Activated CD4-positive, alpha-beta T cell treated with anti-CD3 and anti-CD28 coated beads, Interleukin-2, Interleukin-4, amounts not matched to agents 100 ng/mL and 50 ng/mL, durations not matched to agents 16 hours and 8 hours (primary cell): ENCODE data around the gene THOC2.
"Not testable (repeated sequence)": the region's sequence is repeated elsewhere in the genome, so short reads cannot be mapped to it uniquely, and the experiment has no call there.

Experiments
- DNase-seq: peaks from one replicate; pipeline ENCODE4 v3.0.0-alpha.2; 2020; ENCODE audit warnings: low spot score

Gene THOC2

DNA sequence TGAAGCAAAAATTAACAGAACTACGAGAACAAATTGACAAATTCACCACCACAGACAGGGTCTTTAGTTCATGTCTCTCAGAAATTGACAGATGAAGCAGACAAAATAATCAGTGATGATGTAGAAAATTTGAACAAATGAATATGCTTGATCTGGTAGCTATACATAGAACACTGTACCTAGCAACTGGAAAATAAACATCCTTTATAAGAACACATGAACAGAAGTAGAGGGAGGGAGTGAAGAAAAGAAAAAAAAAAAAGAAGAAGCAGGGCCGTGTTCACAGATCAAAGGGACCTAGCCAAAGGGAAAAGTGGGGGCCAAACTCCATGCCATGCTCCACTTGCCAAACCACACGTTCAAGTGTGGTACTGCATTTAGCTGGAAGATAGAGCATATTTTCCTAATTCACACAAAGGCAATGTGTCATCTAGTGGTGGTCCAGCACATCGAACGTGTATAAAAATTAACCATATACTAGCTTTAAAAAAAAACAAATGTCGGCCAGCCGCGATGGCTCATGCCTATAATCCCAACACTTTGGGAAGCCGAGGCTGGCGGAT, 5.6 kb upstream of the THOC2 start:
- DNase-seq = no peak

DNA sequence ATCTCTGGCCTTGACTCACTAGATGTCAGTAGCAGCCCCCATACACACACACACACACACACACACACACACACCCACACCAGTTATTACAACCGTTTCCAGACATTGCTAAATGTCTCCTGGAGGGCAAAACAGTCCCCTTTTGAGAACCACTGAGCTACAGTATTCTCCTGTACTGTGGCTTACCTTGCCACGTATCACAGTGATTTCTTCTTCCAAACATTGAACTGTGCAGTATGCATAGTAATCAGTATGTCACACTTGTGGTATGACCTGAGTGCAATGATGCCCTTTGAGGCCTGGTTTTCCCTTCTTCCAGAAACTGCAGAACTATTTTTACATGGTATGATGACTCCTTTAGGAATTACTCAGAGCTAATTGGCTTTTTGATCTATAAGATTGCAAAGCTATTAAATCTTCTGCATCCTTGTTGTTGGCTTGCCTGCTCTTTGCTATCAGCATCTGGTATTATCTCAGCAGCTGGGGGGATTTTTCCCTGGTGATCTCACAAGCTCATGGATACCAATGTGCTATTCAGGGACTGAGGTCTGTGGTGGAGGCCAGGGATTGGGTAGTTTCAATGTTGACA, 3.6 kb upstream of the THOC2 start:
- no peak for DNase-seq

DNA sequence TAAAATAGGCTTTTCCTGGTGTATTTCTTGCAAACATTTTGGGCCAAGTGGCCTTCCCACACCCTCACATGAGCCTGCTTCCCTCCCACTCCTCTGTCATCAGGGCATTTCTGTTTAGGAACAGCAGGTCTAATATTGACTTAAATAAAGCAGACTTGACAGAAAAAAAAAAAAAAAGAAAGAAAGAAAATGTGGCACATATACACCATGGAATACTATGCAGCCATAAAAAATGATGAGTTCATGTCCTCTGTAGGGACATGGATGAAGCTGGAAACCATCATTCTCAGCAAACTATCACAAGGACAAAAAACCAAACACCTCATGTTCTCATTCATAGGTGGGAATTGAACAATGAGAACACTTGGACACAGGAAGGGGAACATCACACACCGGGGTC, 2.3 kb upstream of the THOC2 start:
- DNase-seq = not testable (repeated sequence)

DNA sequence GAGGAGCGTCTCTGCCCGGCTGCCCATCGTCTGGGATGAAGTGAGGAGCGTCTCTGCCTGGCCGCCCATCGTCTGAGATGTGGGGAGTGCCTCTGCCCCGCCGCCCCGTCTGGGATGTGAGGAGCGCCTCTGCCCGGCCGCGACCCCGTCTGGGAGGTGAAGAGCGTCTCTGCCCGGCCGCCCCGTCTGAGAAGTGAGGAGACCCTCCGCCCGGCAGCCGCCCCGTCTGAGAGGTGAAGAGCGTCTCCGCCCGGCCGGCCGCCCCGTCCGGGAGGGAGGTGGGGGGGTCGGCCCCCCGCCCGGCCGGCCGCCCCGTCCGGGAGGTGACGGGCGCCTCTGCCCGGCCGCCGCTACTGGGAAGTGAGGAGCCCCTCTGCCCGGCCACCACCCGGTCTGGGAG, 1.2 kb upstream of the THOC2 start:
- not testable (repeated sequence) for DNase-seq

DNA sequence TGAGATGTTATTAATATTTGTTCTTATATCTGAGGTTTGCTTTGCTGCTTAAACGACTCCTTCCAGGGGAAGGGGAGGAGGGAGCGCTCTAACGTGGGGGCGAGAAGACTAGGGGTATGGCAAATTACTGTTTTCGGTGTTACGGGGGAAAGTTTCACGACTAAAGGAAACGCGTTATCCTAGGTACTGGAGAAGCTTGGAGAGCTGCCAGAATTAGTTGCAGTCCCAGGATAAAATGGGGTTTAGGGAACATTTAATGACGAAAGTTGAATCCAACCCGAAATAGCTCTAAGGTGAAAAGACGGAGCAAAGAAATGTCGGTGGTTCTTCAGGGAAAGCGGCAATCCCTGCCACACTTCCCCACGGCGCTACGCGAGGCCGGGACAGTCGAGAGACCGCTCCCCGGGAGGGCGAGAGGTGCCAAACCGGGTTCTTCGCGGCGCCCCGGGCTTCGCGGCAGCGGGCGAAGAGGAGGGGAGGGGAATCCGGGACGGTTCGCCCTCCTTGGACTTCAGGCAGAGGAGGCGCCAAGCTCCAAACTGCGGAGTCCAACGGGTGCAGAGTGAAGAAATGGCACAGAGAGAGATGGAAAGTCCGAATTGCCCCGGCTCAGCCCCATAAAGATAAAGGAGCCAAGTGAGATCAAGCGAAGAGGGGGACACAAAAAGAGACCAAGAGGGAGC, 724 bp downstream of the THOC2 start:
- DNase-seq = peak; percentile 1

DNA sequence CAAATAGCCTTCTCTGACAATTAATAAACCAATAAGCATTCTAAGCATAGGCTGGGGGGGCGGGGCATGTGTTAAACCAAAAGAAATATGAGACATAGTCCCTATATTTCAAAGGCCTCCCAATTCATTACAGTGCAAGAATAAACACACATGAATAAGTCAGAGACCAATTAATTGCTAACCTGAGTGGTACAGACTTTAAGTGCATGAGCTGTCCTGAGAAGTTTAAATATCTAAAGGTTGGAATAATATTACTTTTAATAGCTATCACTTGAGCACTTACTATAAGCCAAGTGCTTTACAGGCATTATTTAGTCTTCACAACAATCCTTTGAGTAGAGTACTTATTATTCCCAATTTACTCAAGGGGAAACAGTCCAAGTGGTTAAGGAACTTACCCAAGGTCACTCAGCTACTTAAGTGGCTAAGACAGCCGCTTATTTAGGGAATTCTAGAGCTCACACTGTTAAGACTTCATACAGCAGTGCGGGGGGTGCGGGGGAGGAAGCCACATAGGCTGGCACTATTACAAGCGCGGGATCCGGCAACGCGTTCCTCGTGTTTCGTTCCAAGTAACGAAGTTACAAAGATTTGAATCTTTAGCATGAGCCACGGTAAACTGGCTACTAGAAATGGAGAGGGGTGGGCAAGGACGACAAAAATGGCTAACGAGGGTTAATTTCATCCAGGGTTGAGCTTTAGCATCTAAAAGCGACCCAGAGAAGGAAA, 1.4 kb downstream of the THOC2 start:
- DNase-seq = peak; percentile 9

DNA sequence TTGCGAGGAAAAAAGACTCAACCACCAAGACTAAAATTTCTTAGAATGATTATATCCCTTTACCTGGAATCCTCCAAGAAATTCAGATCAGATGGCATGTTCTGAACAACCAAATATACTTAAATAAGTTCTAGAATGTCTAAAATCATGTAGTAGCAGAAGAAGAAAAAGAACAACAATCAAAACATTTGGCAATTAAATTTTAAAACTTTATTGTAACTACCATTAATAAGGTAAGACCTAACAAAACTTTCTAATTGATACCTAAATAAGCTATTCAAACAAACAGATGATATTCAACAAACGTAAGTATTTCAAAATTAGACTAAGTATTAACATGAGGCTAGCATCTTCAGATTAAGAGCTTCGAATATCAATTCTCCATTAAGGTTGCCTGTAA, 4.3 kb downstream of the THOC2 start:
- no peak for DNase-seq

DNA sequence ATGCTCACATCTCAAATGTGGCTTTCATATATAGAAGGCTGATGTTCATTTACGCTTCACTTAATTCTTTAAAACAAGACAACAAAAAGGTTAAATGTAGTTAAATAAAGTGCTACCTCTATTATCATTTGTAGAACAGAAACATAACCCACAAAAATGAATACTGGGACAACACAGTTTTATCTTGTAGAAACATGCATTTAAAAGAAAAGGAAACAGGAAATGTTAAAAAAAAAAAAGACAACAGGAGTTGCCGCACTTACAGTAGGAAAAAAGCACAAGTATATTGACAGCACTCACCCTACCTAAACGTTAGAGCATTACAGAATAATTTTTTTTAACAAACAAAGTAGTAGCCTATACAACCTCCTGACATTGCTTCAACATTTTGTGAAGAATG, 4.8 kb downstream of the THOC2 start:
- no peak for DNase-seq

DNA sequence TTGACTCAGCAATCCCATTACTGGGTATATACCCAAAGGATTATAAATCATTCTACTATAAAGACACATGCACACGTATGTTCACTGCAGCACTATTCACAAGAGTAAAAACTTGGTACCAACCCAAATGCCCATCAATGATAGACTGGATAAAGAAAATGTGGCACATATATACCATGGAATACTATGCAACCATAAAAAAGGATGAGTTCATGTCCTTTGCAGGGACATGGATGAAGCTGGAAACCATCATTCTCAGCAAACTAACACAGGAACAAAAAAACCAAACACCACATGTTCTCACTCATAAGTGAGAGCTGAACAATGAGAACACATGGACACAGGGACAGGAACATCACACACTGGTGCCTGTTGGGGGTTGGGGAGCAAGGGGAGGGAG, 10.7 kb downstream of the THOC2 start:
- not testable (repeated sequence) for DNase-seq

DNA sequence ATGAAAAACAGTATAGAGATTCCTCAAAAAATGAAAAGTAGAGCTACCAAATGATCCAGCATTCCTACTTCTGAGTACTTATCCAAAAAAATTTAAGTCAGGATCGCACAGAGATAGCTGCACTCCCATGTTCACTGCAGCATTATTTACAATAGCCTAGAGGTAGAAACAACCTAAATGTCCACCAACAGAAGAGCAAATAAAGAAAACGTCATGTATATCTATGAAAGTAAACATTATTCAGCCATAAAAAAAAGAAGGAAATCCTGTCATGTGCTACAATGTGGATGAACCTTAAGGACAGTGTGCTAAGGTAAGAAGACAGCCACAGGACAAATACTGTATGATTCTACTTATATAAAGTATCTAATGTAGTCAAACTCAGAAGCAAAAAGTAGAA, 12.4 kb downstream of the THOC2 start:
- no peak for DNase-seq

DNA sequence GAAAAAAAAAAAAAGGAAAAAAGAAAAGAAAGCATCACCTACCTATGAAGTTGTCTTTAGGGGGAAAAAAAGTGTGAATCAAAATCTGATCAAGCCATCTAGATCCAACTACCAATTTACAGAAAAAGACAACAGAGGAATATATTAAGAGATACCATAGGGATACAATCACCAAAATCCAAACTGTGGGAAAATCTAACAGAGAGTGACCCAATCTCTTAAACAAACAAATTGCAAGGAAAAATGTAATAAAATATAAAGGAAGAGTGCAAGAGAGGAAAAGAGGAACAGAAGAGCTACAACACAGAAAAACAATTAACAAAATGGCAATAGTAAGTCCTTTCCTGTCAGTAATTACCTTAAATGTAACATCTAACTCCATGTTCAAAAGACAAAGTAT, 19.0 kb downstream of the THOC2 start:
- no peak for DNase-seq

DNA sequence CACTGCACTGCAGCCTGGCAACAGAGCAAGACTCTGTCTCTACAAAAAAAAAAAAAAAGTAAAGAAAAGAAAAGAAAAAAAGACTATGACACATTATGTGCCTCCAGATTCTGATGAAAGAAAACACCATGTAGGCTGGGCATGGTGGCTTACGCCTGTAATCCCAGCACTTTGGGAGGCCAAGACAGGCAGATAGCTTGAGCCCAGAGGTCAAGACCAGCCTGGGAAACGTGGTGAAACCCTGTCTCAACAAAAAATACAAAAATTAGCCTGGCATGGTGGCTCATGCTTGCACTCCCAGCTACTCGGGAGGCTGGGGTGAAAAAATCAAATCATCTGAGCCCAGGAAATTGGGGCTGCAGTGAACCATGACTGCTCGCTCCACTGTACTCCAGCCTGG, 19.4 kb downstream of the THOC2 start:
- no peak for DNase-seq

DNA sequence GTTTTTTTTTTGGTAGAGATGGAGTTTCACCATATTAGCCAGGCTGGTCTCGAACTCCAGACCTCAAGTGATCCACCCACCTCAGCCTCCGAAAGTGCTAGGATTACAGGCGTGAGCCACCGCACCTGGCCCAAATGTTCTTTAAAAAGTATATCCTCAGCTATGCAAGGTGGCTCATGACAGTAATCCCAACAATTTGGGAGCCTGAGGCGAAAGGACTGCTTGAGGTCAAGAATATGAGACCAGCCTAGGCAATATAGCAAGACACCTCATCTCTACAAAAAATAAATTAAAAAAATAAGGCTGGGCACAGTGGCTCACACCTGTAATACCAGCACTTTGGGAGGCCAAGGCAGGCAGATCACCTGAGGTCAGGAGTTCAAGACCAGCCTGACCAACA, 21.7 kb downstream of the THOC2 start:
- not testable (repeated sequence) for DNase-seq

DNA sequence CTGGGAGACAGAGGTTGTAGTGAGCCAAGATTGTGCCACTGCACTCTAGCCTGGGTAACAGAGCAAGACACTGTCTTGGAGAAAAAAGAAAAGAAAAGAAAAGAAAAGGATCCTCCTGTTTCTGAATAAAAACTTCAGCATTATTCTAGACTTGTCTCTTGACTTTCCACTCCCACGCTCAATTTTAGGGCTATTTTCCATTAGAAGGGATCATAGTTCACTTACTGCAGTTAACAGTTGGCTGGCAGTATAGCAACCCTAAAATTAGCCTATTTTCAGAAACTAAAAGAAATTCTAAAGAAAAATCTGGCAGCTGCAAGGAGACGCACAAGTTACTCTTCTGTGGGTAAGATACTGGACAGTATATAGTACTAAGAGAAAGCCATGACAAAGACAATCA, 28.1 kb downstream of the THOC2 start:
- no peak for DNase-seq

DNA sequence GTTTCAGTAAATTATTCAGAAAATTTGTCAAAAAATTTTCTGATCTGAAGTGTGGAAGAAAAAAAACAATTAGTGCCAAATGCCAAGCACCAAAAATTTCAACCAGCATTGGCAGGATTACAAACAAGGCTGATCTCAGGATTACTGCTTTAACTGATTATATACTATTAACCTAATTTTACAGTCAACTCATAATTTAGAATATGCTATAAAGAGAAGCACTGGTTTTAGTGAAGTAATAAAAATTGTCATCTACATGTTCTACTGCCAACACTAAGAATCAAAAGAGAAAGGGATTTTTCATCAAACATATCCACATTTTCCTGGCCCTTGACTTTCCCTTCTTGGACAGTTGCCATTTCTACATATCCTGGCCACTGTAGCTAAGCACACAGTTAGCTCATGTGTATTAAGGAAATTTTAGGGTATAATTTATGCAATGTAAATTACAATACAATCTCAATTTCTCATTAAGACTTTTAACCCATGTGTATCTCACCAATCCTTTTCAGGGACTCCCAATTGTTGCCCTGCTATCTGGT, 33.8 kb downstream of the THOC2 start:
- no peak for DNase-seq

DNA sequence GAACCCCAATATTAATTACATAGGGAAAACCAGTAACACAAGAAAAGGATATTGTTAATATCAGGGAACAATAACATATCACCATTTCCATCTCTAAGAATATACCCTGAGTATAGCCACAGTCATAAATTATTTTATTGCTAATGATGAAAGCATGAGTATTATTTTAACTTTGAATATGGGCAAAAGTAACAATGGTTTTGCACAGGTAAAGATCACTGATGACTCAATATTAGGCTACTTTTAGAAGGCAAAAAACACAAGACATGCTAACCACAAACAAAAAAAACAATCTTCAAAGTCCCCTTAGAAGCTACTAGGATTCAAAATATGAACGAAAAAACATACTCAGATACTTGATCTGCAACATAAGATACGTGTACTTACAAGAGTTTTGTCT, 36.5 kb downstream of the THOC2 start:
- no peak for DNase-seq

DNA sequence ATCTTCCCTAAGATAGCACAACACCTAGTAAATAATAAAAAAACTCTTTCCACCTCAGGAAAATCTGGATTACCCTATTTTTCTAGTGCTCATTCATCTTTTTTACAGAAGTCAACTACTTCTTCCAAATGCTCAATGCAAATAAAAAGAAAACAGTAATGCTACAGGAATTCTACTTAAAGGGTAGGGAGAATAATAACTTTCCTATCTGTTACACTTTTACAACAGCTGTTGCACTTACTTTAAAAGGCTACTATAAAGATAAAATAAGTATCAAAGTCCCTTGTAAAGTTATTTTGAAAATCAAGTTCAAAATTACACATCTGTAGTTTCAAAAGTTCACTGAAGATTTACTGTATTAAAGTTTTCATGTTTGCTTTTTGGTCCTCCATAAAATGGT, 37.6 kb downstream of the THOC2 start:
- DNase-seq = no peak

DNA sequence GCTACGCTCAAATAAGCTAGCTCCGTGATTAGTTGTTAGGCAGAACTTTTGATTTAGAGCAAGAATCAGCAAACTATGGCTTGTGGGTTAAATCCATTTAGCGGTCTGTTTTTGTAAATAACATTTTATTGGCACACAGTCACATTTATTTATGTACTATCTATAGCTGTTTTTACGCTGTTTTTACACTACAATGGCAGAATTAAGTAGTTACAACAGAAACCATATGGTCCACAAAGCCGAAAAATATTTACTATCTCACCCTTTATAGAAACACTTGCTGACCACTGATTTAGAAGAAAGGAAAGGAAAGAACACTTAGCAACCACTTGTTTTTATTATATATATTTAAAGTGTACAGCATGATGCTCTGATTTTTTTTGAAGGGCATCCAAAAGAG, 41.1 kb downstream of the THOC2 start:
- no peak for DNase-seq

DNA sequence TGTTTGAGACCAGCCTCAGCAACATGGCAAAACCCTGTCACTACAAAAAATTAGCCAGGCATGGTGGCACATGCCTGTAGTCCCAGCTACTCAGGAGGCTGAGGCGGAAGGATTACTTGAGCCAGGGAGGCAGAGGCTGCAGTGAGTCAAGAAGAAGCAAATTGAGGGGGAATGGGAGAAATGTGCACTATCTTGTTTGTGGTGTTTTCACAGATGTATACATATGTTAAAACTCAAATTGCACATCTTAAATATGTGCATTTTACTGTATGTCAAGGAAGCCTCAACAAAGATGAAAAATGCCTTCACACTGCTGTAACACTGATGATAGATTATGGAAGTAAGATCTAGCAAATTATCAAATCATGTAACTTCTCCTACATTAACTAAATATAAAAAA, 44.3 kb downstream of the THOC2 start:
- DNase-seq = no peak

DNA sequence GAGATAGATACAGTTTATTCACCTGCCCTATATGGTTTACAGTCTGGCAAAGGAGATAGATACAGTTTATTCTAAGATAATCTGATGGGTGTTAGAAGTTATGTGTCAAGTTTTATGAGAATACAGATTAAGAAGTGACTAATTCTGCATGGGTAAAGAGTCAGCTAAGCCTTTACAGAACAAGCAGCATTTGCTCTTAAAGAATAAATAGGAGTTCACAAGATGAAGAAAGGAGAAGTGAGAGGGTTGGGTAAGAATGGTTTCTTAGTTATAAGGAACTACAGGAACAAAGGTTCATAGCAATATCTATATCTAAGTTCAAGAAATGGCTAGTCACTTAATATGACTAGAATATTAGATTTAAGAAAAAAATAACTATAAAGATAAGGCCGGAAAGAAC, 47.6 kb downstream of the THOC2 start:
- DNase-seq = no peak

DNA sequence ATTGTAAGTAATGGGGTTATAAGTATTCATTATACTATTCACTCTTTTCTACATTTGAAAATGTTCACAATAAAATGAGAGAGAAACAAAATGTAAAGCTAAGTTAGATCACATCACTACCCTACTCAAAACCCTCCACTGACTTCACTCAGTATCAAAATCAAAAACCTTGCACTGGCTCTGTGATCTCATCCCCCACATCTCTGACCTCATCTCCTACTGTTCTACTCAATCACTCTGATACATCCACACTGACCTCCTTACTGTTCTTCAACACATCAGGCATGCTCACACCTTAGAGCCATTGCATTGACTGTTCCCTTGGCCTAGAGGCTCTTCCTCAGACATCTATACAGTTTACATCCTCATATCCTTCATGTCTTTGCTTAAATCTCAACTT, 50.7 kb downstream of the THOC2 start:
- DNase-seq = no peak

DNA sequence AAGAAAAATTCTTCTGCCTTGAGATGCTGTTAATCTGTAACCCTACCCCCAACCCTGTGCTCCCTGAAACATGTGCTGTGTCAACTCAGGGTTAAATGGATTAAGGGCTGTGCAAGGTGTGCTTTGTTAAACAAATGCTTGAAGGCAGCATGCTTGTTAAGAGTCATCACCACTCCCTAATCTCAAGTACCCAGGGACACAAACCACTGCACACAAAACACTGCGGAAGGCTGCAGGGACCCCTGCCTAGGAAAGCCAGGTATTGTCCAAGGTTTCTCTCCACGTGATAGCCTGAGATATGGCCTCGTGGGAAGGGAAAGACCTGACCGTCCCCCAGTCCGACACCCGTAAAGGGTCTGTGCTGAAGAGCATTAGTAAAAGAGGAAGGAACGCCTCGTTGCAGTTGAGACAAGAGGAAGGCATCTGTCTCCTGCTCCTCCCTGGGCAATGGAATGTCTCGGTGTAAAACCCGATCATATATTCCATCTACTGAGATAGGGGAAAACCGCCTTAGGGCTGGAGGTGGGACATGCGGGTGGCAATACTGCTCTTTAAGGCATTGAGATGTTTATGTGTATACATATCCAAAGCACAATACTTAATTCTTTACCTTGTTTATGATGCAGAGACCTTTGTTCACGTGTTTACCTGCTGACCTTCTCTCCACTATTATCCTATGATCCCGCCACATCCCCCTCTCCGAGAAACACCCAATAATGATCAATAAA, 53.0 kb downstream of the THOC2 start:
- not testable (repeated sequence) for DNase-seq
